Lower lobe of right lung (tissue), 2 donors: ENCODE results near the gene PIK3R1. TPM values are rescaled to one million over a fixed set of nuclear protein-coding genes. Genes with fewer than 3 reads are reported as not detected.

Experiments
- ATAC-seq, 2 donors: fragments of 200-7000 bp; cut with Tn5 transposase; one replicate each; pipeline ENCODE4 v1.9.1; 2020 to 2022; ENCODE audit warnings: mild to moderate bottlenecking in 2 of 2, moderate library complexity in 2 of 2
- DNase-seq: peaks from one replicate; pipeline ENCODE4 v3.0.0-alpha.2; 2020
- H3K27ac ChIP-seq: fragments of 200-600 bp; one replicate; pipeline ENCODE4 v1.8.0; 2022
- H3K27me3 ChIP-seq: fragments of 200-600 bp; one replicate; pipeline ENCODE4 v1.8.0; 2022; ENCODE audit warnings: low read depth
- H3K36me3 ChIP-seq: fragments of 200-600 bp; one replicate; pipeline ENCODE4 v1.8.0; 2022; ENCODE audit warnings: mild to moderate bottlenecking
- H3K4me1 ChIP-seq: fragments of 200-600 bp; one replicate; pipeline ENCODE4 v1.8.0; 2022
- H3K4me3 ChIP-seq: fragments of 200-600 bp; one replicate; pipeline ENCODE4 v1.8.0; 2022; ENCODE audit warnings: mild to moderate bottlenecking
- H3K9me3 ChIP-seq: fragments of 200-600 bp; one replicate; pipeline ENCODE4 v1.8.0; 2022
- intact Hi-C: fragments of 100-400 bp; cut with DNase I; formaldehyde crosslinking; loops from one replicate; pipeline ENCODE4 v1.11.0; 2022
- total RNA-seq: library from RNA; stranded (reverse); fragmentation: NEBNext Ultra II Directional; extraction: Animal tissue kit (Norgen Biotek cat#: 25700); gene quantifications from one replicate; pipeline ENCODE4 v1.2.1, GENCODE V29; 2021
- TF ChIP-seq, protein P1 (sequence below): fragments of 200-600 bp; IDR thresholded peaks from one replicate; pipeline ENCODE4 v1.8.0; 2022; ENCODE audit warnings: antibody characterized with exemption, mild to moderate bottlenecking
- donor health status: DM: no; HTN: yes; CAD: no; lungs with severe emphysema.

PIK3R1 gene
- total RNA-seq, 1 donor from 2014 or later: 122 TPM

DNA sequence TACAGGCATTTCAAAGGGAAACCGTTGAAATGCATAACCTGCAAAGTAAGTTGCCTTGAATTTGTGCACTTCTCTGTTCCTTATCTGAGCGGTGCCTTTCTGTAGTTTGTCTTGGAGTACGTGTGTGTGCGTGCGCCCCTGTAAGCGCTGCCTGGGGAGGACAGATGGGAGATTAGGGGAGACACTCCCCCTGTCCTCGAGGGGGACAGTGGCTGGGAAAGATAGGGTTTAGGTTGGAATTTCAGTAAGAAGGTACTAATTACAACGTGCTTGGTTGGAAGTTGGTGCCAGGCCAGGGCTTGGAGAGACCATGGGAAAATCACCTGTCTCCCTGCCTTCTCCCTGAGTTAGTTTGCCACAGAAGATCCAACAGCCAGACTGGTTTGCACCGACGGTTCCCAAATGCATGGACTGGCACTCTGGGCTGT, 73.2 kb downstream of the PIK3R1 start:
- H3K27ac ChIP-seq: peak overlapping the region; percentile 78
- intact Hi-C loops: loop anchor here (10.0 kb wide), 1 partner anchor 166 kb away; no protein-coding TSS in a partner anchor
- H3K36me3 ChIP-seq: peaks cover 27% of the 10 kb centered on the region
- peak; percentile 25 to 34 for ATAC-seq
- no peak for DNase-seq
- H3K4me1 ChIP-seq: peaks cover 84% of the 10 kb centered on the region
- peak overlapping the region; percentile 59 for H3K4me3 ChIP-seq
- TF ChIP-seq, protein P1, sequence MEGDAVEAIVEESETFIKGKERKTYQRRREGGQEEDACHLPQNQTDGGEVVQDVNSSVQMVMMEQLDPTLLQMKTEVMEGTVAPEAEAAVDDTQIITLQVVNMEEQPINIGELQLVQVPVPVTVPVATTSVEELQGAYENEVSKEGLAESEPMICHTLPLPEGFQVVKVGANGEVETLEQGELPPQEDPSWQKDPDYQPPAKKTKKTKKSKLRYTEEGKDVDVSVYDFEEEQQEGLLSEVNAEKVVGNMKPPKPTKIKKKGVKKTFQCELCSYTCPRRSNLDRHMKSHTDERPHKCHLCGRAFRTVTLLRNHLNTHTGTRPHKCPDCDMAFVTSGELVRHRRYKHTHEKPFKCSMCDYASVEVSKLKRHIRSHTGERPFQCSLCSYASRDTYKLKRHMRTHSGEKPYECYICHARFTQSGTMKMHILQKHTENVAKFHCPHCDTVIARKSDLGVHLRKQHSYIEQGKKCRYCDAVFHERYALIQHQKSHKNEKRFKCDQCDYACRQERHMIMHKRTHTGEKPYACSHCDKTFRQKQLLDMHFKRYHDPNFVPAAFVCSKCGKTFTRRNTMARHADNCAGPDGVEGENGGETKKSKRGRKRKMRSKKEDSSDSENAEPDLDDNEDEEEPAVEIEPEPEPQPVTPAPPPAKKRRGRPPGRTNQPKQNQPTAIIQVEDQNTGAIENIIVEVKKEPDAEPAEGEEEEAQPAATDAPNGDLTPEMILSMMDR: no peak
- H3K27me3 ChIP-seq: no peaks in the 10 kb centered on the region
- no peaks in the 10 kb centered on the region for H3K9me3 ChIP-seq

DNA sequence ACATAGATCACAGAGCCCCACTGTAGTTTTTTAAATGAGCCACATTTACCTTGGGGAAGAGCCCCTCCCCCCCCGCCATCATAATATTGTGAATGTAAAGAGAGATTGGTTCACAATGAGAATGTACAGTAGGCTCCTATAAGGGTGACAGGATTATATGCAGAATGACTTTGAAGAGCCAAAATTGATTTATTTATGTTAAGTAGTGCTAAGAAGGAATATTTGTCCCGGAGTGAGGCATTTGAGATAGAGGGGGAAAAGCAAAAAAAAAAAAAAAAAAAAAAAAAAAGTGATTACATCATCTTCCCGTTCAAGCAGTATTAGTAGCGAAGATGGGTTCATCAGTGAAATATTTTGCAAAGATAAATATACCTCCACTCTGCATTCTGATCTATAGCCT, 73.9 kb downstream of the PIK3R1 start:
- ATAC-seq (no peak), DNase-seq (no peak)
- peaks cover 78% of the 10 kb centered on the region for H3K4me1 ChIP-seq
- no peak overlapping the region for H3K27ac ChIP-seq
- intact Hi-C loops: loop anchor here (10.0 kb wide), 1 partner anchor 165 kb away; no protein-coding TSS in a partner anchor
- TF ChIP-seq, protein P1: no peak
- H3K36me3 ChIP-seq: peaks cover 27% of the 10 kb centered on the region
- H3K27me3 ChIP-seq: no peaks in the 10 kb centered on the region
- H3K9me3 ChIP-seq: no peaks in the 10 kb centered on the region
- peak overlapping the region; percentile 1 for H3K4me3 ChIP-seq

DNA sequence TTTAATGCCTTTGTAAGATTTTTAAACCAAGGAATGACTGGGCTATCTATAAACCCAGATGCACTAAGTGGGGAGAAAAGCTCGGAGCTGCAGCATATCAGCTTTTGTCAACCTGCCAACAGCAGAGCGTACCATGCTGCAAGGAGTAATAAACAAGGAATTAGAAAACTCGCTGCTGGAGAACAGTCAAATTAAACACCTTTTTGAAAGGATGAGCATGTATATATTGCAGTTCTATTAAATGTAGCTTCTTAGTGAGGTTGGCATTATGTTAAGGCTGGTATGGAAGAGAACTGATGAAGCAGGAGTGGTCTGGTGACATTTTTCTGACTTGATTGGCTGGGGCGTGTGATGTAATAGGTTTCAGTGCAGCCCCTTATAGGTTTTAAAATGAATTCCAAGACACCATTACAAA, 74.7 kb downstream of the PIK3R1 start:
- H3K27me3 ChIP-seq: no peaks in the 10 kb centered on the region
- H3K4me1 ChIP-seq: peaks cover 72% of the 10 kb centered on the region
- no peaks in the 10 kb centered on the region for H3K9me3 ChIP-seq
- H3K4me3 ChIP-seq: peak overlapping the region; percentile 1
- intact Hi-C loops: no loop called here
- no peak overlapping the region for H3K27ac ChIP-seq
- peaks cover 34% of the 10 kb centered on the region for H3K36me3 ChIP-seq
- no peak for DNase-seq
- no peak for ATAC-seq
- TF ChIP-seq, protein P1: no peak

DNA sequence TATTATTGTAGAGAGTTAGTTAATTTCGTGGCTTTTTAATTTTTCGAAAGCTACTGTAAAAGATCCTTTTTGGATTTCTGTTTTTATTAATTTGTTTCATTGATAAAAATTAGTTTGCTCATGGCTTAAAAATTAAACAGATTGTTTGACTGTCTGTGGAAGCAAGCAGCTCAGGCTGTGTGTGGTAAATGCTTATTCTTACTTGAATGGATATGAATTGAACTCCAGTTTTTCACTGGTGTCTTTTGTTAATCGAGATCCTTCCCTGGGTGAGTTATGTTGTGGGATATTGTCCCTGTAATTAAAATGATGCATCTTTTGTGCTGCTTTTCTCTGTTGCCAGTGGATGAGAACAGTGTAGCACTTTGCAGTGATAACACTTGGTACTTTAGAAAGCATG, 75.3 kb downstream of the PIK3R1 start:
- peaks cover 40% of the 10 kb centered on the region for H3K36me3 ChIP-seq
- H3K9me3 ChIP-seq: no peaks in the 10 kb centered on the region
- intact Hi-C loops: no loop called here
- H3K4me3 ChIP-seq: peak overlapping the region; percentile 1
- H3K27ac ChIP-seq: no peak overlapping the region
- DNase-seq (no peak), ATAC-seq (no peak)
- TF ChIP-seq, protein P1: no peak
- no peaks in the 10 kb centered on the region for H3K27me3 ChIP-seq
- peaks cover 66% of the 10 kb centered on the region for H3K4me1 ChIP-seq

DNA sequence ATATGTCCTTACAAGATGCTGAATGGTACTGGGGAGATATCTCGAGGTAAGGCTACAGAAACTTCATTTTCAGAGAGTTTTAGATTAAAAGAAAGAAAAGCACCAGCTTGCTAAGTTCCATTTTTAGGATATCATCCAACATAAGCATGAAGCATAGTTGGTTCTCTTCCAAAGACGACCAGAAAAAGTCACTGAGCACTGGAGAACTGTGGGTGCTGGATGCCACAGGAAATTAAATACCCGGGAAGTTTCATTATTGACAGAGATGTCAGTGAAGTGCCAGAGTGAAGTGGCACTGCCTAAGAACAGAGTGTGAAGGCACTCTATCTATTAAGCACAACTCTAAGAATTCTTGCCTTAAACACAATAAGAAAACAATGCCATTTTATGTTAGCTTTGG, 76.8 kb downstream of the PIK3R1 start:
- no peak overlapping the region for H3K27ac ChIP-seq
- H3K36me3 ChIP-seq: peaks cover 55% of the 10 kb centered on the region
- intact Hi-C loops: no loop called here
- H3K9me3 ChIP-seq: no peaks in the 10 kb centered on the region
- TF ChIP-seq, protein P1: no peak
- no peaks in the 10 kb centered on the region for H3K27me3 ChIP-seq
- DNase-seq (no peak), ATAC-seq (no peak)
- peaks cover 53% of the 10 kb centered on the region for H3K4me1 ChIP-seq
- H3K4me3 ChIP-seq: no peak overlapping the region
